NCI-H1092 (cell line): ENCODE results near the gene FAM107A.

ENCODE experiments used
- DNase-seq: peaks from one replicate; lab custom pipeline; 2025; lab: John Stamatoyannopoulos, UW

The FAM107A gene

DNA sequence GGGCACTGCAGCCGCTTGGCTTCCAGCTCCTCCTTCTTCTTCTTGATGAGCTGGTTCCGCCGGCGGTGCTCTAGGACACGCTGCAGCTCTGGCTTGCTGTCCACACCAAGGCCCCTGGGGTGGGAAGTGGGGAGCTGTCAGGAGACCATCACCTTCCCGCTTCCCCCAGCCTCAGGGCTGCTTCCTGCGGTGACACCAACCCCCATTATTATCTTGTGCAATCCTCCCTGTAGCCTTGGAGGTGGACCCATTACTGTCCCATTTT is 10.0 kb downstream of the FAM107A start:
- DNase-seq: no peak

DNA sequence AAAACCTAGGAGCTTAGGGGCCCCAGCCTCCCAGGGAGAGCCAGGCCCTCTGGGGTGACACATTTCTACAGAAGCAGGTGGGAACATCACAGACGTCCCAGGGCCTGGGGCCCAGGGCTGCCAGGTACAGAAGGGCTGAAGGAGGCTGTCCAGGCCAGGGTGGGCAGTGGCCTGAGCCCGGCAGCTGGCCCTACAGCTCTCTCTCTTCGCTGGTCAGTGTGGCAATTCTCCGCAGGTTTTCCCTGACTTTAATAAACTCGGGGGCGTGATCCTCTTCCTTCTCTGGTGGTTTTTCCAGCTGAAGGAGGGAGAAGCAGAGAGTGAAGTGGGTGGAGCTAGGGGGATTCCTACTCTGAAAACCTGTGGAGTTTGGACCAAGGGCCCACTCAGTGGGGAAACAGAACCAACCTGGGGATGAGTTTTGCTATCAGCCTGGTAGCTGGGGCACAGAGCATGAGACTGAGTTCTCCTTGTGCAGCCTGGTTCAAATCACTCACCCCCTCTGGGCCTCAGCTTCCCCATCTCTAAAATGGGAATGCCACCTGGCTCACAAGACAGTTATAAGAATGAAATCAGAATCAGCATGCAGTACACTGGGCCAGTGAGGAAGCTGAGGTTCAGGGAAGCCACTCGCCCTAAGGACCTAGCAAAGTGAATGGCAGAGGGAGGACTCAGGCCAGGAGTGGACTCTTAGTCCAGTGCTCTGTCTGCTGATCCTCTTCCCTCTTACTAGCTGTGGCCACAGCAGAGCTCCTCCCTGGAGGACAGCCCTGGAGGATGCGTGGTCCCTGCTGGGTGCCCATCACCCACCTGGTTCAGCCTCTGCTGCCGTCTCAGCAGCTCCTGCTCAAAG is 10.6 kb downstream of the FAM107A start:
- no peak for DNase-seq

DNA sequence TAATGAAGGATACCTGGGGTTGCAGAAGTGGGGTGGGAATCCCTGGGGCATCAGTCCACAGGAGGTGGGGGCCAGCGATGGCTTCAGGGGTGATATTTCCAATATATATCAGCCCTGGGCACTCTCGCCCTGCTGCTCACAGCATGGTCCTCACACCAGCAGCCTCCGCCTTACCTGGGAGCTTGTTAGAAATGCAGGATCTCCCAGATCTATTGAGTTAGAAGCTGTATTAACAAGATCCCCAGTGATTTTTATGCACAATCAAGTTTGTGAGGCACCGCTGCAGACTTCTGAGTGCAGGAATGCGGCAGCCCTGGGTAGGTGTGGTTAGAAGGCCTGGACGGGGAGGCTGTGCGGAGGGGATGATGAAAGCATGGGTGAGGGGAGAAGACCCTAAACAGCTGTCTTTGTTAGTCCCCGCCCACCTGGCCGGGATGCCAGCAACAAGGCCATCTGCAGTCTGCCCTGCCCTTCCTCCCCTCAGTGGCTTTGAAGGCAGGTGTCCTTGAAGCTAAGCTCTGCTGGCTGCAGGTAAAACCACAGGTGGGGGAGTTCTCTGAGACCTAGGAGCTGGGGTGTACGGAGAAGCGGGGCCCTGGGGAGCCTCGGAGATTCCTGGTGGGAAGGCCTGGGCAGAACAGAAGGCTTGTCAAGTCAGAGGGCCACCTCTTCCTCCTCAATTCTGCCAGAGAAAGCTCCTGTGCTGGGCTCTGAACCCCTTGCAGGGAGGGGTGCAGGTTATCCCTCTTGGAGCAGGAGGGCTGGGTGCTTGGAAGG is 11.4 kb downstream of the FAM107A start:
- no peak for DNase-seq

- DNase-seq: no peak
Observed at GRCh38 chr3:58564456-58565160, 12.6 kb downstream of the FAM107A start.

GRCh38 chr3:58564054-58564453 is 13.1 kb downstream of the FAM107A start:
- DNase-seq: no peak

- DNase-seq: no peak
Observed at GRCh38 chr3:58563386-58564035, 13.7 kb downstream of the FAM107A start.

- DNase-seq: no peak
Observed at GRCh38 chr3:58562498-58562897, 14.7 kb downstream of the FAM107A start.

- DNase-seq: no peak
Observed at GRCh38 chr3:58560771-58561311, 16.4 kb downstream of the FAM107A start.

GRCh38 chr3:58559586-58559985 is 17.6 kb downstream of the FAM107A start:
- DNase-seq: no peak

DNA sequence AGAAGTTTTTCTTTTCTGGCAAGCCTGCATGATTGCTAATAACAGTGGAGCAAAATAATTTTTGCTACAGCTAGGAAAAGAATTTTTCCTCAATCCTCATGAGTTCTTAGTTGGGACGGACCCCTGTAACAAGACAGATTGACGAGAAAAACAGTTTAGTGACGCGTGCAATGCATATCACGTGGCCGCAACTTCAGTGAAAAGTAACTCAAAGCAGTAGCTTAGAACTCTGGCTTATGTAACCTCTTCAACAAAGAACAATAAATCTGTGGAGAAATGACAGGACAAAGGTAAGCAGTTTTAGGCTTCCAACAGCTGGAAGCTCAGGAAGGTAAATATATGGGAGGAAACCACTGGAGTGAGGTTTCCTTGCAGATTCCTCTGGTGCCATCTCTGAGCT is 19.7 kb downstream of the FAM107A start:
- no peak for DNase-seq

DNA sequence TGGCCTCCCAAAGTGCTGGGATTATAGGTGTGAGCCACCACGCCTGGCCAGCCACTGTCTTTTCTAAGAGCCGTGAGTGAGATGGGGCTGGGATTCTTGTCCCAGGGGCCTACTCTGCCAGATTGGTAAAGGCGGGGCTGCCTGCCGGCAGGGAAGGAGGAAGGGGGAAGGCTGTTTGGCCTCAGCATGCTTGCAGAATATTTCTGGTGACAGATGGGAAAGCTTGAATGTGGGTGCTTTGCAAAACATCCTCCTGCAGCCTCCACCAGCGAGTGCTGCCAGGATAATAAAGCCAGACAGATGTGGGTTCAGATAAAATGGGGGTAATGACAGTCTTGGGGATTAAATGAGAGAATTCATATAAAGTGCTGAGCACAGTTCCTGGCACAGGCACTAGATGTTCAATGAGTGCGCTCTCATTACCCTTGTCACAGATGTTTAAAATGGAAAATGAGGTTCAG is 20.4 kb downstream of the FAM107A start:
- no peak for DNase-seq

DNA sequence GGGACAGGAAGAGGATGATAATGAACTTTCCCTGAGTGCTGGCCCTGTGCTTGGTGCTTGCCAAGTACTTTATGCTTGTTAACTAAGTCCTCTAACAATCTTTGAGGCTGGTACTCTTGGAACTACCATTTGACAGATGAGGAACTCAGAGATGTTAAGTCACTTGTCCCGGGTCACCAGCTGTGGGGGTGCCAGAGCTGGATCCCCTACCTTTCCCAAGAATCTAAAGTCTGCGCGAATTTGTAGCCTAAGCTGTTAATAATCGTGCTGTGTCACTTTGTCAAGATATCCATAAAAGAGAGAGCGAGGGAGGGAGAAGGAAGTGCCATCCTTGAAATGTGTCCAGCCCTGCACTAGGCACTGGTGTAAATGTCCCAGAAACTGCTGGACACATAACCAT is 21.2 kb downstream of the FAM107A start:
- DNase-seq: no peak

GRCh38 chr3:58555203-58555602 is 22.0 kb downstream of the FAM107A start:
- no peak for DNase-seq

- DNase-seq: no peak
Observed at GRCh38 chr3:58553003-58553402, 24.2 kb downstream of the FAM107A start.

DNA sequence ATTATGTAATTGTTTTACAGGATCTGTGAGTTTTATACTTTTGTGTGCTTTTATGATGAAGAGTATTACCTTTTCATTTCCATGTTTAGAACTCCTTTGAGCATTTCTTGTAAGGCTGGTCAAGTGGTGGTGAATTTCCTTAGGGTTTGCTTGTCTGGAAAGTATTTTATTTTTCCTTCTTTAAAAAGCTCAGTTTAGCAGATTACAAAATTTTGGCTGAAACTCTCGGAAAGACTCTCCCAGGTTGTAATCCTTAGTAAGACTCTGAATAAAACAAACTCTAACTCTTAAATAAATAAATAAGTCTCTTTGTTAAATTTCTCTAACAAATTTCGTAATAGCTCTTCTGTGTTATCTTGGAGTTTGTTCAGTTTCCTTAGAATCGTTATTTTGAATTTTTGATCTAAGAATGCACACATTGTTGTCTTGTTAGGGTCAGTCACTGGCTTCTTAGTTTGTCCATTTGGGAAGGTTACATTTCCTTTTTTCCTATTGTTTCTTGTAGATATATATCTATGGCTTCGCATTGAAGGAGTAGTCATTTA is 25.5 kb downstream of the FAM107A start:
- no peak for DNase-seq

DNA sequence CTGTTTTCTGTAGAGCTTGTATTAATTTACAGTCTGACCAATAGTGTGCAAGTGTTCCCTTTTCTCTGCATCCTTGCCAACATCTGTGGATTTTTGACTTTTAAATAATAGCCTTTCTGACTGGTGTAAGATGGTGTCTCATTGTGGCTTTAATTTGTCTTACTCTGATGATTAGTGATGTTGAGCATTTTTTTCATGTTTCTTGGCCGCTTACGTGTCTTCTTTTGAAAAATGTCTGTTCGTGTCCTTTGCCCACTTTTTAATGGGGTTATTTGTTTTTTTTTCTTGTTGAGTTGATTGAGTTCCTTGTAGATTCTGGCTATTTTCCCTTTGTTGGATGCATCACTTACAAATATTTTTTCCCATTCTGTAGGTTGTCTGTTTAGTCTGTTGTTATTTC is 32.6 kb downstream of the FAM107A start:
- DNase-seq: no peak

- no peak for DNase-seq
Observed at GRCh38 chr3:58540176-58540858, 36.9 kb downstream of the FAM107A start.

- no peak for DNase-seq
Observed at GRCh38 chr3:58539626-58540025, 37.6 kb downstream of the FAM107A start.

- DNase-seq: no peak
Observed at GRCh38 chr3:58537412-58538301, 39.5 kb downstream of the FAM107A start.
